HG03108 (cell line): ENCODE data around the gene ARHGAP26.

ENCODE experiments used
- ATAC-seq: cut with Tn5 transposase; IDR thresholded peaks from one replicate; pipeline ENCODE4 v1.9.1; 2021; ENCODE audit warnings: moderate library complexity; ENCODE audit not compliant: unreplicated experiment

ARHGAP26 gene

GRCh38 chr5:143054480-143054941 lies 284.3 kb downstream of the ARHGAP26 start:
- peak; percentile 49 for ATAC-seq

GRCh38 chr5:143055596-143056338 lies 285.6 kb downstream of the ARHGAP26 start:
- no peak for ATAC-seq

GRCh38 chr5:143056339-143056704 lies 286.1 kb downstream of the ARHGAP26 start:
- ATAC-seq = no peak

GRCh38 chr5:143056792-143057579 lies 286.8 kb downstream of the ARHGAP26 start:
- no peak for ATAC-seq

GRCh38 chr5:143057580-143057999 lies 287.4 kb downstream of the ARHGAP26 start:
- peak; percentile 42 for ATAC-seq

- ATAC-seq = no peak
Observed at GRCh38 chr5:143059355-143059754, 289.2 kb downstream of the ARHGAP26 start.

GRCh38 chr5:143059976-143060765 lies 290.0 kb downstream of the ARHGAP26 start:
- ATAC-seq = no peak

GRCh38 chr5:143061161-143061945 lies 291.2 kb downstream of the ARHGAP26 start:
- ATAC-seq = no peak

GRCh38 chr5:143062379-143062778 lies 292.2 kb downstream of the ARHGAP26 start:
- ATAC-seq = no peak

- ATAC-seq = no peak
Observed at GRCh38 chr5:143063175-143063970, 293.2 kb downstream of the ARHGAP26 start.

GRCh38 chr5:143064218-143064641 lies 294.1 kb downstream of the ARHGAP26 start:
- ATAC-seq = no peak

- ATAC-seq = no peak
Observed at GRCh38 chr5:143064676-143065075, 294.5 kb downstream of the ARHGAP26 start.

- ATAC-seq = no peak
Observed at GRCh38 chr5:143065185-143065965, 295.2 kb downstream of the ARHGAP26 start.

- no peak for ATAC-seq
Observed at GRCh38 chr5:143065996-143066522, 295.9 kb downstream of the ARHGAP26 start.

GRCh38 chr5:143066556-143067281 lies 296.5 kb downstream of the ARHGAP26 start:
- peak; percentile 48 for ATAC-seq

GRCh38 chr5:143068712-143069111 lies 298.5 kb downstream of the ARHGAP26 start:
- no peak for ATAC-seq

GRCh38 chr5:143071927-143072326 lies 301.8 kb downstream of the ARHGAP26 start:
- no peak for ATAC-seq

GRCh38 chr5:143072734-143073133 lies 302.6 kb downstream of the ARHGAP26 start:
- no peak for ATAC-seq
